Tibial nerve (tissue), 4 donors: Measurements from ENCODE around the gene KBTBD13. TPM values are rescaled to one million over a fixed set of nuclear protein-coding genes. Genes with fewer than 3 reads are reported as not detected.

Experiments
- DNase-seq, 2 donors: peaks; one replicate each; pipeline ENCODE4 v3.0.0-alpha.2; 2019; ENCODE audit warnings: low spot score in 2 of 2
- H3K27ac ChIP-seq, 4 donors: fragments of 200-600 bp; sonication (generic) in 3 of 4; one replicate each; pipeline ENCODE4 v1.5.1; 2017 to 2019; ENCODE audit warnings: mild to moderate bottlenecking in 1 of 4
- H3K27me3 ChIP-seq, 2 donors: fragments of 200-600 bp; sonication (generic) in 1 of 2; one replicate each; pipeline versions ENCODE4 v1.5.1 to v1.6.0; 2017 to 2019
- H3K36me3 ChIP-seq, 3 donors: fragments of 200-600 bp; sonication (generic); one replicate each; pipeline ENCODE4 v1.5.1; 2018 to 2019
- H3K4me1 ChIP-seq, 4 donors: fragments of 200-600 bp; sonication (generic) in 3 of 4; one replicate each; pipeline ENCODE4 v1.5.1; 2017 to 2019
- H3K4me3 ChIP-seq, 4 donors: fragments of 200-600 bp; sonication (generic) in 3 of 4; one replicate each; pipeline ENCODE4 v1.5.1; 2017 to 2019; ENCODE audit warnings: mild to moderate bottlenecking in 1 of 4, moderate library complexity in 1 of 4
- H3K9me3 ChIP-seq, 4 donors: fragments of 200-600 bp; sonication (generic) in 3 of 4; one replicate each; pipeline ENCODE4 v1.5.1; 2017 to 2019
- EP300 ChIP-seq, 2 donors: sonication (generic); formaldehyde crosslinking; IDR thresholded peaks; one replicate each; pipeline ENCODE4 v1.6.1; 2017; ENCODE audit warnings: antibody characterized with exemption in 2 of 2, mild to moderate bottlenecking in 1 of 2
- POLR2A ChIP-seq, 2 donors: fragments of 450-650 bp; IDR thresholded peaks; one replicate each; pipeline ENCODE4 v1.6.1; 2017; ENCODE audit warnings: antibody characterized with exemption in 2 of 2, mild to moderate bottlenecking in 2 of 2, moderate library complexity in 2 of 2
- whole genome bisulfite sequencing, 2 donors: methylation state at CpG; one replicate each; pipeline ENCODE4 v1.1.5; 2018; 5-methylcytosine and 5-hydroxymethylcytosine counted together
- total RNA-seq, 4 donors: library from RNA; depleted of rRNA; stranded (reverse); fragments of >200 nt; gene quantifications; one replicate each; pipeline ENCODE4 v1.1.0, GENCODE V29; 2016
- TF ChIP-seq, protein P1 (sequence below), 5 experiments: fragments of 200-600 bp in 3 of 5; fragments of 450-650 bp in 2 of 5; sonication (generic) in 3 of 5; IDR thresholded peaks; one replicate each; pipeline ENCODE4 v1.5.1; 2016 to 2019; ENCODE audit warnings: antibody characterized with exemption in 5 of 5, mild to moderate bottlenecking in 3 of 5, moderate library complexity in 2 of 5

KBTBD13 gene
- total RNA-seq, 4 donors from 2014 or later, result not detected

- WGBS, 2 donors, result 55 to 65% methylated on average over 5 of the region's 5 CpGs
These were observed 5.2 kb downstream of the KBTBD13 start for GRCh38 chr15:65081758-65082157.

DNA sequence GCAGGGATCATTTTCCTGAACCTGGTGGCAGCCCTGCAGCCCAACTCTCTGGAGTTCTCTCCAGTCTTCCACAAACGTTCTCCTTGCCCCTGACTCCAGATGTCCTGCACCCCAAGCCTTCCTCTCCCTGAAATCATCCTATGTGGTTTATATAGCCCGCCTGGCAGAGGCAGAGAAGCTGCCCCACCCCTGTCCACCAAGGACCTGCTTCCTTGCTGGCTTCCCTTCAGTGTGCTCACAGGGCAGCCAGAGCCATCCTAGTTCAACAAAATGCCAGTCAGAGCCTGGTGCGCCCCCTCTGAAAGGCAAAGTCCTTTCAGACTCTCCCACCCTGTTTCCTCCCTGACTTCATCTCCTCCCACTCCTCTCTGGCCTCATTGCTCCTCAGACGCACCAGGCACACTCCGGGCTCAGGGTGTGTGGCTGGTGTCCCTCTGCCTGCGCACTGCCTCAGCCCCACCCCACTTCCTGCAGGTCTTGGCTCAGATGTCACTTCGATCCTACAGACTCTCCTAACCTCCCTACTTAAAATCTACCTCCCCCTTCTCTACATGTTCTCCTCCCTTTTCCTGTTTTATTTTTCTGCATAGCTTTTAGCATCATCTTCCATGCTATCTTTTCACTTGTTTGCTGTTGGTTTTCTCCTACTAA is 5.9 kb downstream of the KBTBD13 start:
- Histone ChIP-seq H3K36me3 (no peaks in the 10 kb centered on the region), H3K9me3 (no peaks in the 10 kb centered on the region), H3K4me3 (no peak overlapping the region), H3K27ac (peak overlapping the region in 3 of 4 donors; percentile 48 to 84 (median 53)), H3K4me1 (peaks cover 0 to 67% (median 28%) of the 10 kb centered on the region in 4 donors), H3K27me3 (peaks cover 0 to under 1% of the 10 kb centered on the region in 2 donors)
- TF ChIP-seq POLR2A (IDR thresholded peaks at IDR 0.05) (no peak), EP300 (IDR thresholded peaks at IDR 0.05) (no peak)
- TF ChIP-seq, protein P1, sequence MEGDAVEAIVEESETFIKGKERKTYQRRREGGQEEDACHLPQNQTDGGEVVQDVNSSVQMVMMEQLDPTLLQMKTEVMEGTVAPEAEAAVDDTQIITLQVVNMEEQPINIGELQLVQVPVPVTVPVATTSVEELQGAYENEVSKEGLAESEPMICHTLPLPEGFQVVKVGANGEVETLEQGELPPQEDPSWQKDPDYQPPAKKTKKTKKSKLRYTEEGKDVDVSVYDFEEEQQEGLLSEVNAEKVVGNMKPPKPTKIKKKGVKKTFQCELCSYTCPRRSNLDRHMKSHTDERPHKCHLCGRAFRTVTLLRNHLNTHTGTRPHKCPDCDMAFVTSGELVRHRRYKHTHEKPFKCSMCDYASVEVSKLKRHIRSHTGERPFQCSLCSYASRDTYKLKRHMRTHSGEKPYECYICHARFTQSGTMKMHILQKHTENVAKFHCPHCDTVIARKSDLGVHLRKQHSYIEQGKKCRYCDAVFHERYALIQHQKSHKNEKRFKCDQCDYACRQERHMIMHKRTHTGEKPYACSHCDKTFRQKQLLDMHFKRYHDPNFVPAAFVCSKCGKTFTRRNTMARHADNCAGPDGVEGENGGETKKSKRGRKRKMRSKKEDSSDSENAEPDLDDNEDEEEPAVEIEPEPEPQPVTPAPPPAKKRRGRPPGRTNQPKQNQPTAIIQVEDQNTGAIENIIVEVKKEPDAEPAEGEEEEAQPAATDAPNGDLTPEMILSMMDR (IDR thresholded peaks at IDR 0.05), result no peak
- 19 to 22% methylated on average over 7 of the region's 7 CpGs for WGBS, 2 donors
- no peak for DNase-seq

More at GRCh38 chr15:65081758-65082157, 5.2 kb downstream of the KBTBD13 start:
- Histone ChIP-seq H3K36me3 (no peaks in the 10 kb centered on the region), H3K27ac (peak overlapping the region in 2 of 4 donors; percentile 53 to 84), H3K4me1 (peaks cover 0 to 60% (median 28%) of the 10 kb centered on the region in 4 donors), H3K27me3 (peaks cover 0 to 3% of the 10 kb centered on the region in 2 donors), H3K9me3 (no peaks in the 10 kb centered on the region), H3K4me3 (no peak overlapping the region)
- DNase-seq, result no peak
- no peak for TF ChIP-seq EP300 (IDR thresholded peaks at IDR 0.05)
- no peak for TF ChIP-seq POLR2A (IDR thresholded peaks at IDR 0.05)
- TF ChIP-seq, protein P1 (IDR thresholded peaks at IDR 0.05), result no peak

DNA sequence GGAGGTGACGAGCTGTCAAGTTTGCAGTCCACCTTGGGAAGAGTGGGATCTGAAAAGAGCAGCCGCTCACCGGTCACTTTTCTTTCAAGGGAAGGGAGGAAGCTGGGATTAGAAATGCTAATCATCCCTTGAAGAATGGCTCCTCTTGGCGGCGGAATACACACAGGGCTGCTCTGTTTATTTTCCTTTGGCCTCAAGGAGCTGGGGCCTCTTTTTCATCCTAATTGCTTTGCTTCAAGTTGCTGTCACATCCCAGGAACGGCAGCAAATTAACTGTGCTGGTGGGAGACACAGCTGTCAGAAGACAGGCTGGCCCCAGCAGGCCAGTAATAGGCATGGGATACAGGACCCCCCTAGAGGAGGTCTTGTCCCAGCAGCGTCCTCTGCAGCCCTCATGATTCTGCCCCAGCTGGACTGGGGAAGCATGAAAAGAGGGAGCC is 6.7 kb downstream of the KBTBD13 start:
- WGBS, 2 donors, result 35 to 38% methylated on average over 7 of the region's 7 CpGs
- H3K4me3 ChIP-seq, result no peak overlapping the region
- H3K36me3 ChIP-seq, result no peaks in the 10 kb centered on the region
- peak overlapping the region in 3 of 4 donors; percentile 48 to 84 (median 53) for H3K27ac ChIP-seq
- H3K27me3 ChIP-seq, result no peaks in the 10 kb centered on the region
- no peaks in the 10 kb centered on the region for H3K9me3 ChIP-seq
- TF ChIP-seq POLR2A (IDR thresholded peaks at IDR 0.05) (no peak), EP300 (IDR thresholded peaks at IDR 0.05) (no peak)
- TF ChIP-seq, protein P1 (IDR thresholded peaks at IDR 0.05), result peak in 4 of 5 experiments; percentile 37 to 69 (median 46)
- no peak for DNase-seq
- peaks cover 0 to 69% (median 30%) of the 10 kb centered on the region in 4 donors for H3K4me1 ChIP-seq

DNA sequence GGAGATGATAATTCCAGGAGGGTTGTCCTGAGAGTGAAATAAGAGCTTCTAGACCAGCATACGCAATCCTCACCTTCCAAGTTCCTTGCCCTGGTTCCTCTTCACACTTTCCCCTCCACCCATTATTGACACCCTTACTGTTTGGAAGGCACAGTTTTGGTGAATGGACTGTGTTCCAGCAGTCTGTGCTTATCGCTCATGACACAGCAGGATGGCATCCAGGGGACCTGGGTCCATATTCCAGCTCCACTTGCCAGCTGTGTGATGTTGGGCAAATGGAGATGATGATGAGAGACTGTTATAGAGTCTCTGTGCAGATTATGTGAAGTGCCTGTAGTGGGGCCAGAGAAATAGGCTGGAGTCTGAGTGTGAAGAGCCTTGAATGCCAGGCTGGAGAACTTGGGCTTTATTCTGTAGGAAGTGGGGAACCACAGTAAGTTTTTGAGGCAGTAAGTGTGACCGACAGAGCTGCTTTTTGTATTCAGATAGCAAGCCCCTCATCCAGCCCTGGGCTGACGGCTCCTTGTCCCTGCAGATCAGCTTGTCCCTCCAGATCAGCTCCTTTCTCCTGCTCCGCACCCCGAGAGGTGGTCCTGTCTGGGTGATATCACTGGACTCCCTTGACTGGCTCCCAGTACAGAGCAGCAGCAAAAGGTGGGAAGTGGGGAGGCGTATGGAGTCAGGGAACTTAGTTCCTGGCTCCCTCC is 8.1 kb downstream of the KBTBD13 start:
- Histone ChIP-seq H3K9me3 (no peaks in the 10 kb centered on the region), H3K4me3 (no peak overlapping the region), H3K36me3 (no peaks in the 10 kb centered on the region), H3K4me1 (peaks cover 0 to 82% (median 35%) of the 10 kb centered on the region in 4 donors), H3K27ac (peak overlapping the region in 2 of 4 donors; percentile 37 to 77), H3K27me3 (no peaks in the 10 kb centered on the region)
- TF ChIP-seq EP300 (IDR thresholded peaks at IDR 0.05), result no peak
- TF ChIP-seq, protein P1 (IDR thresholded peaks at IDR 0.05), result no peak
- TF ChIP-seq POLR2A (IDR thresholded peaks at IDR 0.05), result no peak
- WGBS, 2 donors, result 76 to 86% methylated on average over 7 of the region's 7 CpGs
- DNase-seq, result no peak
